Stromal cell of bone marrow (primary cell): Measurements from ENCODE around the gene WIPF2.
A peak's percentile ranks its signal among the peaks of the same experiment; 100 is the strongest.
"Not testable (repeated sequence)": the region's sequence is repeated elsewhere in the genome, so short reads cannot be mapped to it uniquely, and the experiment has no call there.

ENCODE experiments used
- DNase-seq: peaks from one replicate; pipeline ENCODE4 v3.0.0-alpha.2; 2012; ENCODE audit warnings: low read depth

The WIPF2 gene

GRCh38 chr17:40191237-40192208 lies 27.6 kb upstream of the WIPF2 start:
- peak; percentile 63 for DNase-seq

GRCh38 chr17:40192961-40193360 lies 26.1 kb upstream of the WIPF2 start:
- DNase-seq, result no peak

DNA sequence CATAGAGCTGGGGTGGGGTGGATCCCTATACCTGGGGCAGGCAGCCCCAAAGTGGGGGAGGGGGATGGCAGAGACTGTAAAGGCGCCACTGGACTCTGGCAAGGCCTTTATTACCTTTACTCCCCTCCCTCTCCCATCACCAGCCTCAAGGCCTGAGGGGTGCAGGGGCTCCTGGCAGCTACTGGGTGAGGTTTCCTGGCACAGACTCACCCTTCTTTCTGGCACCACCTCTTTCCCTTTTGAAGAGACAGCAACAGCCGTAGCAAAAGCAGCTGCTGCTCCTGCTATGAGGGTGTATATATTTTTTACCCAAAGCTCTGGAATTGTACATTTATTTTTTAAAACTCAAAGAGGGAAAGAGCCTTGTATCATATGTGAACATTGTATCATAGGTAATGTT lies 24.3 kb upstream of the WIPF2 start:
- no peak for DNase-seq

- DNase-seq, result no peak
Measured at GRCh38 chr17:40197550-40197949, 21.6 kb upstream of the WIPF2 start.

DNA sequence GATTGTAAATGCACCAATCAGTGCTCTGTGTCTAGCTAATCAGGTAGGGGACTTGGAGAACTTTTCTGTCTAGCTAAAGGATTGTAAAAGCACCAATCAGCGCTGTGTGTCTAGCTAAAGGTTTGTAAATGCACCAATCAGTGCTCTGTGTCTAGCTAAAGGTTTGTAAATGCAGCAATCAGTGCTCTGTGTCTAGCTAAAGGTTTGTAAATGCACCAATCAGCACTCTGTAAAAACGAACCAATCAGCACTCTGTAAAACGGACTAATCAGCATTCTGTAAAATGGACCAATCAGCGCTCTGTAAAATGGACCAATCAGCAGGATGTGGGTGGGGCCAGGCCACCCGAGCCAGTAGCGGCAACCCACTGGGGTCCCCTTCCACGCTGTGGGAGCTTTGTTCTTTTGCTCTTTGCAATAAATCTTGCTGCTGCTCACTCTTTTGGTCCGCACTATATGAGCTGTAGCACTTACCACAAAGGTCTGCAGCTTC lies 21.1 kb upstream of the WIPF2 start:
- not testable (repeated sequence) for DNase-seq

GRCh38 chr17:40198576-40198975 lies 20.5 kb upstream of the WIPF2 start:
- DNase-seq, result no peak

DNA sequence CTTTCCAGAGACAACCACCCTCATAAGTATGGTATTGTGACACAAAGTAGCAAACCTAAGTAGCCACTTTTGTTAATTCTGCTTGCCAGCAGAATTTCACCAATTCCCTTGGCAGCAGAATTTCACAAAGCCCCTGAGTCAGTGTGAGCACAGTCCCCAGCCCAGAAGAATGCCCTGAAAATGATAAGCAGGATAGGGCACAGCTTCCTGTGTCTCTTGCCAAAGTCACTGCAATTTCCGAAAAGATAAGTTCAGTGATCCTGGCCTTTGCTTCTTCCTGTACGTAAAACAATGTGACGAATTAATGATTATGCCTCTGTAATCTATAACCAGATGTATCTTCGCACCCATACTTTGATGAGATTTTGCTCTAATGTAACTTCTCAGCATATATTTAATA lies 16.0 kb upstream of the WIPF2 start:
- DNase-seq, result no peak

DNA sequence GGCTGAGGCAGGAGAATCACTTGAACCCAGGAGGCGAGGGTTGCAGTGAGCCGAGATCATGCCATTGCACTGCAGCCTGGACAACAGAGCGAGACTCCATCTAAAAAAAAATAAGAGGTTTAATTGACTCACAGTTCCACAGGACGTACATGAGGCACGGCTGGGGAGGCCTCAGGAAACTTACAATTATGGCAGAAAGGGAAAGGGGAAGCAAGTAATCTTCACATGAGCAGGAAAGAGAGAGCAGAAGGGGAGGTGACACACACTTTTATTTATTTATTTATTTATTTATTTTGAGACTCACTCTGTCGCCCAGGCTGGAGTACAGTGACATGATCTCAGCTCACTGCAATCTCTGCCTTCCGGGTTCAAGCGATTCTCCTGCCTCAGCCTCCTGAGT lies 12.9 kb upstream of the WIPF2 start:
- not testable (repeated sequence) for DNase-seq

DNA sequence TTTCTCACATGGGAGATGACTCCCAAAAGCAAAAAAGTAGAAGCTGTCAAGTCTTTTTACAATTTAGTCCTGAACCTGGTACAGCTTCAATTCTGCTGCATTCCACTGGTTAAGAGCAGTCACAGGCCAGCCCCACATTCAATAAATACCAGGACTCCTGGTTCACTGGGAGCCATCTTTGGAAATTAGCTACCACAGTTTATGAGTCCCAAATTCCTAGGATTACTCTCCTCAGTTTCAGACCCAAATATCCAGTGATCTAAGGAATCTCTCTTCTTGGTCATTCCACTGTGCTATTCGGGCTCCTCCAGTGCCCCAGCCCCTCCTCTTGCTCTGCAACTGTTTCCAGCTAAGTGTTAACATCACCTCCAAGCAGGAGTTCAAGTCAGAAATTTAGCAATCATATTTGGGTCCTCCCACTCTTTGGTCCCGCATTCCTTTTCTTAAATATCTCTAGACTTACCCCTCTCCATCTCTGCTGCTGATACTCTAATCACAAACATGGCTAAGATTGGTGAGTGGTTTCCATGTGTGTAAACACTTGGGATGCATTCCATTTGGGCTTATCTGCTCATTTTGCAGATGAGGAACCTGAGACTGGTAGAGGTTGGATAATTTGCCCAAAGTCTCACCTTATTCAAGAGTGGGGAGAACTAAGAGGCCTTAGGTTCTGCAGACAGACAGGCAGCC lies 9.6 kb upstream of the WIPF2 start:
- DNase-seq, result no peak

- not testable (repeated sequence) for DNase-seq
Measured at GRCh38 chr17:40213914-40214313, 5.2 kb upstream of the WIPF2 start.

GRCh38 chr17:40218006-40218739 lies 931 bp upstream of the WIPF2 start:
- no peak for DNase-seq

- peak; percentile 17 for DNase-seq
Measured at GRCh38 chr17:40219594-40220338, 662 bp downstream of the WIPF2 start.

- DNase-seq, result peak; percentile 83
Measured at GRCh38 chr17:40224718-40225550, 5.8 kb downstream of the WIPF2 start.

GRCh38 chr17:40229146-40229545 lies 10.0 kb downstream of the WIPF2 start:
- DNase-seq, result not testable (repeated sequence)

DNA sequence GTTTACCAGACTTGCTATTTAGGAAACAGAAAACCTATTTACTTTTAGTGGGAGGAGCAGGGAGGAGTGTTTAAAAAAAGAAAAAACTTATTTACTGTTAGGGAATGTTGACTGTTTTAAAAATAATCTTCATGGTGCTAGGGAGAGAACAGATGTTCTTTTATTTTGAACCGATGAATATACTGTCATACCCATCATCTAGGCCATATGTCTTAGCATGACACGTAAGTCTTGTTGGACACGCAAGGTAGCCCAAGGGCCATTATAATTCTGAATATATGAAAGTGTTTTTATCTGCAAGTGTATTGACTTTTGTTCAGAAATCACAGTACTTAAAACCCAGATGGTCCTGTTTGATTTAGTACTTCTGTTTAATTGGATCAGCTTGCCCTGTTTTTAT lies 11.6 kb downstream of the WIPF2 start:
- DNase-seq, result no peak

DNA sequence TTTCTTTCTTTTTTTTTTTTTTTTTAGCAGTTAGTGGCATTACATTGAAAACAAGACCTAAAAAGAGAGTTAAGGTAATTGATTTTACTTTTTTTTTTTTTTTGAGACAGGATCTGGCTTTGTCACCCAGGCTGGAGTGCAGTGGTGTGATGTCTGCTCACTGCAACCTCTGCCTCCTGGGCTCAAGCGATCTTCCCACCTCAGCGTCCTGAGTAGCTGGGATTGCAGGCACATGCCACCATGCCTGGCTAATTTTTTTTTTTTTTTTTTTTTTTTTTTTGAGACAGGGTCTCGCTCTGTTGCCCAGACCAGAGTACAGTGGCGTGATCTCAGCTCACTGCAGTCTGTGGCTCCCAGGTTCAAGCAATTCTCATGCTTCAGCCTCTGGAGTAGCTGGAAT lies 12.8 kb downstream of the WIPF2 start:
- not testable (repeated sequence) for DNase-seq

DNA sequence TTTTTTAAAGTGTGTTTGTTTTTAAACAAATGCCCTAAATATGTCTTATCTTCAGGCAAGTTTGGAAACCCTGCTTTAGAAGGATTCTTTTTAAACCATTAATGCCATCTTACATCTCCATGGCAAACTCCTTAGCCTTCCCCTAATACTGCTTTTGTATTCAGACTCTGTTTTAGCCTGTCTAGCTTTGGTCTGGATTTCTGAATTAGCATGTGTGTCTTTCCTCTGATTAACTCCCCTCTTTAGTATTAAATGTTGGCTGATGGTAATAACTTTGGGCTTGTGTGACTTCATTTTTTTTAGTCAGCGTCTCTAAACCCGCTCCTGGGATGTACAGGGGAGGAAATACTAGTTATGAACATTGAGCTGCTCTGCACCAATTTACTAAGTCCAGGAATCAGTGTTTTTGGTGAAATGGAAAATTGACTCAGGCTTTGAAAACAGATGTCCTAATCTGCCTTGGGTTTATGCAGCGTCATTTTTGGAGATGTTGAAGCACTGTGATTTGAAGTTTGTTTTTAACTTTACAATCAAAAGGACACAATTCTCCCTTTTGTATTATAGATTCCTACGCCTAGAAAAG lies 22.2 kb downstream of the WIPF2 start:
- DNase-seq, result no peak

GRCh38 chr17:40242774-40243173 lies 23.7 kb downstream of the WIPF2 start:
- DNase-seq, result no peak

DNA sequence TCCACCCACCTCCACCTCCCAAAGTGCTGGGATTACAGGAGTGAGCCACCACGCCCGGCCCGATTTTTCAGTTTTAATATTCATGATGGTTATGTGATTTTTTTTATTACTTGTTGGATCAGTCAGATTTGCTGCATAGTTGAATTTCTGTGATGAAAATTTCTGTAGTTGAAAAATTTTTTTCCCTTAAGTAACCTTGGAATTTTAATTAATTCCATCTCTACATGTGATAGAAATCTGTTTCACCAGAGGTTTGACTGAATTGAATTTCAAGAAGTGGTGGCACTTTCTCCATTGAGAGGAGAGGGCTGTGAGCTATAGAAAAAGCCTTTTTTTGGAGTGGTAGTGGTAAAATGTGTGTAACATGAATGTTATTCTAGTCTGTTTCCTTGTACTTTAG lies 24.7 kb downstream of the WIPF2 start:
- no peak for DNase-seq

DNA sequence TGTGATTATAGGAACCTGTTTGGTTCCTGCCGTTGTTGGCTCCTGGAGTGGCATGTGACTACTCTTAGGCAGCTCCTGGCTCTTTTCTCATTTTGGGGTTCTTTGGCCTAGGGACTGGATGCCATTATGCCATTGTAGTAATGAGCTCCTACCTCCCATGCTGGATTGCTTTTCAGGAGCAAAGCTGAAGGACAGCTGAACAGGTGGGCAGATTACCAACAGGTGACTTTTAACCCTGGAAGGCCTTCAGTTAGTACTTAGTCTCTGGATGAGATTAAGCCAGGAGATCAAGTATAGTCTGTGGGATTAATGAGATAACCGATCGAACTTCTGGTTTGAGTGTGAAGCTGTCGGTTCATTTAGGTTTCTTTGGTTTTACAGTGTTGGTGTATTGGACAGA lies 25.2 kb downstream of the WIPF2 start:
- no peak for DNase-seq
